ENCODE data around the gene CELF4.
A peak's percentile ranks its signal among the peaks of the same experiment; 100 is the strongest.

The CELF4 gene

DNA sequence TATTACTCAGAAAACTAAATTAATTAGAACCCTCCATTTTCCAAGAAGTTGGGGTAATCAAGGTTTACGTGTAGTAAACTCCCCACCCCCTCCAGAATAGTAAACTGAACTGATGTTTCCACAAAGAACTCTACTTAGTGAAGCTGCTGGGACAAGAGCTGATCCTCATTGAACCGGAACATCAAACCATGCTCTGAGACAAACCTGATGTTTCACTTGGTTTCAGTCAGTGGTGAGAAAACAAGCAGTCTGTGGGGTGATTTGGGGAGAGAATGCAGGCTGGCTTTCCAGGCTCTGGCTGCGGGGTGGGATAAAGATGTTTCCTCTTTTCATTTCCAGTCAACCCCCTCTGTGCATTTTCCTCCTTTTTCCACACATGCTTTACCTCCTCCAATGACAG lies 38.2 kb downstream of the CELF4 start:
- H3K9me3 ChIP-seq (replicated peaks in 1 of 11) = peaks cover 0 to 8% (median 0%) of the 10 kb centered on the region in 11 experiments; a peak in 5 of 22 replicates
- no peak overlapping the region for H3K9ac ChIP-seq
- H3K4me1 ChIP-seq = peaks cover 23 to 59% (median 46%) of the 10 kb centered on the region in 10 experiments
- no peak overlapping the region for H3K4me3 ChIP-seq
- H3K27ac ChIP-seq = no peak overlapping the region
- H4K20me1 ChIP-seq = no peaks in the 10 kb centered on the region
- H3K27me3 ChIP-seq = no peaks in the 10 kb centered on the region
- no peaks in the 10 kb centered on the region for H3K36me3 ChIP-seq
- H3K4me2 ChIP-seq = peak overlapping the region in 8 of 11 experiments; percentile 2 to 61 (median 36); a peak in 14 of 22 replicates
- no peak for TF ChIP-seq Cebpa-rat (IDR thresholded peaks at IDR 0.05)

DNA sequence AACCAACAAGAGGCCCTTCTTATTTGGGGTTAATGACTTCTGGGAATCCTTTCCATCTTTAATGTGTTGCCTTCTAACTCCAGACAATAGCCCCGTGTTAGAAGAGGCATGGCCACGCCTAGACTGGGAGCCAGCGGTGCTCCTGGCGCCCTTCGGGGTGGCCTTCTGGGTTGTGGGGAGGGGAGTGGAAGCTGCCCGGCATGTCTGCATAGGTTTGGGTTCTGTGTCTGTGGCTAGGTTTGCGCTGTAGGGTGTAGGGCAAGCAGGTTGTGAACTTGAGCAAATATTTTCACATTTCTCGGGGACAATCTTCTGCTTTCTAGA lies 40.4 kb downstream of the CELF4 start:
- Histone ChIP-seq H4K20me1 (no peaks in the 10 kb centered on the region), H3K9ac (no peak overlapping the region), H3K4me3 (no peak overlapping the region), H3K36me3 (no peaks in the 10 kb centered on the region), H3K4me2 (no peak overlapping the region), H3K9me3 (replicated peaks in 1 of 11) (peaks cover 0 to 8% (median 0%) of the 10 kb centered on the region in 11 experiments; a peak in 5 of 22 replicates), H3K4me1 (peaks cover 14 to 43% (median 33%) of the 10 kb centered on the region in 10 experiments), H3K27me3 (no peaks in the 10 kb centered on the region), H3K27ac (no peak overlapping the region)
- no peak for TF ChIP-seq Cebpa-rat (IDR thresholded peaks at IDR 0.05)

DNA sequence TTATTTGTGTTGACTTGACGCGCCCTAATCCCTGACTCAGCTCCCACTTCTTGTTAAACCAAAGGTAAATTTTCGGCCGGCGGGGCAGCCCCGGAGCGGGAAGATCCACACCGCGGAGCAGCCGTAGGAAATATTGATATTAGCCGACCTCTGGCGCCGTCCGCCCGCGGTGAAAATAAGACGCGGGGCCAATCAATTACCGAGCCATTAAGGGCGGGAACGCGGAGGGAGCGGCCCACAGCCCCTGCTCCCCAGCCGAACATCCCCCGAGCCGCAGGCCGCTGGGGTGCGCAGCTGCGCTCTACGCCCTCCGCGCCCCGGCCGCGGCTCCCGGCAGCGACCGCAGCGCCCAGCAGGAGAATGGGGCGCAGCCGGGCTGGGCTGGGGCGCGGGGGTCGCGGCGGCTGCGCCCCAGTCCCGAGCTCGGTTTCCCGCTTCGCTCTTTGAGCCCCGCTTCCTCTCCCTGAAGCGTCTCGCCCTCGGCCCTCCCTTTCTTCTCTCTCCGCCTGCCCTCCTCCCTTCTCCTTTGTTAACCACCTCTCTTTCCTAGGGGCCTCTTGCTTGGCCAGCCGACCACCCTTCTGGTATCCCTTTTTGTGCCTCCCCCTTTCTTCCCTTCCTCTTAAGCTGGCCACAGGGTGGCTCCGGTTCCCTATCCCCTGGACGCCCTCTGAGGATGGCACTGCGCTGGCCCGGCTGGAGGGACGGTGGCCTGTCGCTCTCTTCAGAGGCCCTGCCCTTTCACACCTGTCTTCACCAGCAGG lies 40.9 kb downstream of the CELF4 start:
- Histone ChIP-seq H3K4me1 (peaks cover 8 to 38% (median 28%) of the 10 kb centered on the region in 10 experiments), H3K4me3 (no peak overlapping the region), H3K9me3 (replicated peaks in 1 of 11) (peaks cover 0 to 8% (median 0%) of the 10 kb centered on the region in 11 experiments; a peak in 5 of 22 replicates), H3K36me3 (no peaks in the 10 kb centered on the region), H4K20me1 (no peaks in the 10 kb centered on the region; a peak in 1 of 22 replicates), H3K4me2 (no peak overlapping the region), H3K27ac (no peak overlapping the region), H3K9ac (no peak overlapping the region), H3K27me3 (no peaks in the 10 kb centered on the region)
- no peak for TF ChIP-seq Cebpa-rat (IDR thresholded peaks at IDR 0.05)

DNA sequence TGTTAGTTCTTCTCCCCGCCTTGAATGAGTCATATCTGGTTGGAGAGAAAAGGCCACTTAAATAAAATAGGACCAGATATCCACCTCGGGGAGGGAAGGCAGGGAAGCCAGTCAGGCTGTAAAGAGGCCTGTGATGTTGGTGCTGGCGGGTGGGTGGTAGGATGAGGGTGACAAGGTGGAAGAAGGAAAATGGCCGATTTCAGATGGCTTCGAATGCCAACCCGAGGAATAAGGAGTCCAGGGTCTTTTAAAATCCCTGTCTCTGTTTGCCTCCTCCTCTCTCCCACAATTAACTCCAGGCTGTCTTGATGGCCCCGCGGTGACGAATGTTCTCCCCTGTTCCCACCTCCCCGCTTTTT lies 41.5 kb downstream of the CELF4 start:
- no peak overlapping the region for H3K9ac ChIP-seq
- no peaks in the 10 kb centered on the region; a peak in 1 of 22 replicates for H4K20me1 ChIP-seq
- H3K9me3 ChIP-seq (replicated peaks in 1 of 11) = peaks cover 0 to 8% (median 0%) of the 10 kb centered on the region in 11 experiments; a peak in 5 of 22 replicates
- peaks cover 3 to 35% (median 22%) of the 10 kb centered on the region in 10 experiments for H3K4me1 ChIP-seq
- H3K4me2 ChIP-seq = no peak overlapping the region
- no peak for TF ChIP-seq Cebpa-rat (IDR thresholded peaks at IDR 0.05)
- H3K4me3 ChIP-seq = no peak overlapping the region
- no peak overlapping the region for H3K27ac ChIP-seq
- no peaks in the 10 kb centered on the region for H3K27me3 ChIP-seq
- H3K36me3 ChIP-seq = no peaks in the 10 kb centered on the region

DNA sequence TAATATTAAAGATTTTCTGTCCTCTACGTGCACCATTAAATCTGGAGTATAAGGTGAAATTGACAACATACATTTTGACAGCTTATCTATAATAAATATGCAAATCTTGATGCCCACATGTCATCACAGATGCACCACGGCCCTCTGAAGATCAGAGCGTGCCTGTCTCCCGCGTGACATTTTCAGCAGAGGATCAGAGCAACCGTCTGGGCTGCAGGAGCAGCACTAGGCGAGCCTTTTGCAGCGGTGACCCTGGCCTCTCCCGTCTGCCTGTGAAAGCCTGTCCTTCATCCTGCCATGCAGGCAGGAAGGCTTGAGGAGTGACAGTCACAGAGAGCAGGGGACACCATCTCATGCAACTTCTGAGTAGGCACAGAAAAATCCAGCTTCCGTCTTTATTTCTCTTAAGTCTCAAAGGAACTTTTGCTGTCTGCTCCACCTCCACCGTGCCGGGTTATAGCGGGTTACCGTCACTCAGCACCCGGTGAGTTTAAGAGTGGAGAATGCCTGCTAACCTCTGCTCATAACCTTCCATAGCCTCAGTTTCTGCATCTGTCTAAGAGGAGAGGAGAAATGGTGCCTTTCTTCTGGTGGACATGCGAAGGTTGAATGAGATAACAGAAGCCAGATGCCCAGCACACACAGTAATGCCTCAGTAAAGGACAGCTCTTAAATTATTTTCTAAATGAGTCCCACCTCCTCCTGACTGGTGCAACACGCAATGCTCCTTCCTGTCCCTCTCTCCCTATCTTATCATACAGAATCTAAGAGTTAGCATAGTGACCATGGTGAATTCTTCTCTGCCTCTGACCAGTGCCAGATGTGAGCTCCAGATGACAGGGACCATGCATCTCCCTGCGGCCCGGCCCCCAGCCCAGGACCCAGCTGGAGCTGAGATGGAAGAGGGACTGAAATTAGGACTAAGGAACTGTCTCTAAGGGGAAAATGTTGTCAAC lies 43.8 kb downstream of the CELF4 start:
- H4K20me1 ChIP-seq = peaks cover 0 to 7% (median 0%) of the 10 kb centered on the region in 11 experiments; a peak in 1 of 22 replicates
- no peak overlapping the region for H3K4me2 ChIP-seq
- H3K9ac ChIP-seq = no peak overlapping the region
- no peak overlapping the region for H3K4me3 ChIP-seq
- H3K4me1 ChIP-seq = peaks cover 0 to 27% (median 11%) of the 10 kb centered on the region in 10 experiments; a peak in 13 of 20 replicates
- TF ChIP-seq Cebpa-rat (IDR thresholded peaks at IDR 0.05) = no peak
- H3K27ac ChIP-seq = no peak overlapping the region
- peaks cover 0 to 8% (median 0%) of the 10 kb centered on the region in 11 experiments; a peak in 5 of 22 replicates for H3K9me3 ChIP-seq (replicated peaks in 1 of 11)
- no peaks in the 10 kb centered on the region for H3K36me3 ChIP-seq
- no peaks in the 10 kb centered on the region for H3K27me3 ChIP-seq

DNA sequence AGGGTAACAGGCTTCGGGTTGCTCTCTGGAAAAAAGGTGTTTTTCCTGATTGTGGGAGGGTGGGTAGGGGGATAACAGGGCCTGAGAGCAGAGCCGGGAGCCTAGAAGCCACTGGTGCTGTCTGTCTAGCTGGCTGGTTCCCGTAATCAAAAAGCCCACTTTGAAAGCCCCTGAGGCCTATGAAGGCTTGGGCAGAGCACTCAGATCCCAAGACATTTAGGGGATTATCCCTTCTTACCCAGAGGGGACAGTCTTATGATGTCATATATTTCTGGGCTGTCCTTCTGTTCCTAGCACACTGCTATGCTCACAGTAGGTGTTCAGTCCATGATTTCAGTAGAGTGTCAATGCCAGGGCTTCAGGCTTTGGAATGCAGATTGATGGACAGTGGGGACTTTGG lies 45.1 kb downstream of the CELF4 start:
- H3K9ac ChIP-seq = no peak overlapping the region
- no peak overlapping the region for H3K4me2 ChIP-seq
- TF ChIP-seq Cebpa-rat (IDR thresholded peaks at IDR 0.05) = no peak
- H3K9me3 ChIP-seq (replicated peaks in 1 of 11) = peaks cover 0 to 8% (median 0%) of the 10 kb centered on the region in 11 experiments; a peak in 5 of 22 replicates
- H3K27me3 ChIP-seq = no peaks in the 10 kb centered on the region
- peaks cover 0 to 16% (median 0%) of the 10 kb centered on the region in 10 experiments; a peak in 8 of 20 replicates for H3K4me1 ChIP-seq
- no peak overlapping the region for H3K4me3 ChIP-seq
- no peaks in the 10 kb centered on the region for H3K36me3 ChIP-seq
- H3K27ac ChIP-seq = no peak overlapping the region
- peaks cover 0 to 7% (median 0%) of the 10 kb centered on the region in 11 experiments; a peak in 1 of 22 replicates for H4K20me1 ChIP-seq

DNA sequence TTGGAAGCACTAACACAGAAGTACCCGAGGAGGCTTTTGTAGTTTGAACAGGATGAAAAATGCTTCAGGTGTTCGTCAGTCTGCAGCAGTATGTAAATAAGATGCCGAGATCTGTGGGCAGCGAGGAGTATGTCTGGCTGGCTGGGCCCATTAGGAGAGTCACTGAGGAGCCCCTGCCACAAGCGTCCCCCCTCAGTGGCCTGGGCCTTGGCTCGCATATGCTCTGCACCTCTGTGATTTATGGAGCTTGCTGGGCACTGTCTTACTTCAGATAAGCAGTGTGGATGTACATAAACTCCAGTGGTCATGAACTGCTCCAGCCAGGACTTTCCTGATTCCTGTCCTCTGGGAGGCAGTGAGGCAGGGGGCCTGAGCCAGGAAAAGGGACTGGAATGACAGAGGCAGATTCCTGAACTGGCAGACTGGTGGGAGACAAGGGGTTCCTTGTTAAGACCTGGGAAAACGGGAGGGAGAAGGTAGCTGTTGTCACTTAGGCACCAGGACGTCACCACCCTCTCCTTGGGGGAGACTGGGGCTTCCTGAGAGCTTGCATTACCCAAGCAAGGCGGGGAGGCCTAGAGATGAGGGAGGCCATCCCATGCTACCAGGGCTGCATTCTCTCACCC lies 46.0 kb downstream of the CELF4 start:
- Histone ChIP-seq H3K9me3 (replicated peaks in 1 of 11) (peaks cover 0 to 5% (median 0%) of the 10 kb centered on the region in 11 experiments; a peak in 5 of 22 replicates), H4K20me1 (peaks cover 0 to 7% (median 0%) of the 10 kb centered on the region in 11 experiments; a peak in 1 of 22 replicates), H3K9ac (no peak overlapping the region), H3K4me1 (peaks cover 0 to 16% (median 0%) of the 10 kb centered on the region in 10 experiments; a peak in 8 of 20 replicates), H3K4me3 (no peak overlapping the region), H3K4me2 (peak overlapping the region in 3 of 11 experiments; percentile 25 to 60 (median 42); a peak in 3 of 22 replicates), H3K36me3 (no peaks in the 10 kb centered on the region), H3K27me3 (no peaks in the 10 kb centered on the region), H3K27ac (no peak overlapping the region)
- no peak for TF ChIP-seq Cebpa-rat (IDR thresholded peaks at IDR 0.05)

DNA sequence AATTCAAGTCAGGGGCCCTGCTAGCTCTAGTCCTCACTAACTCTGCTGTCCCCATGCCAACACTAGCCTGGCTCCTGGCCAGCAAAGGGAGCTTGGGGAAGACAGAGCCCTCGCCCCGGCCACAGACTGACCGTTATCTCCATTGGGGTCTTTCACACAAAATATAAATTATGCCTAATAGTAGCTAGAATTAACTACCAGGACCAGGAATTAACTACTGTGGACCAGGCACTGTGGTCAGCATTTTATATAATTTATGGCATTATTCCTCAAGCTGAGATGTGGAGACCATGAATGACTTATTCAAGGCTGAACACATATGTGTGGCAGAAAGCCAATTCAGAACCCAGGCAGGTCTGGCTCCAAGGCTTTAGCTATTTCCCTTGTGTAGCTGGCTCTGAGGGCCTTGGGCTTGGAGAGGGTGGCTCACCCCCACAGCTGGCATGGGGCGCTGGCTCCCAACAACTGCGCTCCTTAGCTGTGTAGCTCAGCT lies 49.2 kb downstream of the CELF4 start:
- no peaks in the 10 kb centered on the region for H3K27me3 ChIP-seq
- peaks cover 0 to 7% (median 0%) of the 10 kb centered on the region in 11 experiments; a peak in 1 of 22 replicates for H4K20me1 ChIP-seq
- no peak for TF ChIP-seq Cebpa-rat (IDR thresholded peaks at IDR 0.05)
- H3K27ac ChIP-seq = no peak overlapping the region
- H3K4me2 ChIP-seq = no peak overlapping the region
- no peaks in the 10 kb centered on the region for H3K9me3 ChIP-seq (replicated peaks in 1 of 11)
- H3K4me1 ChIP-seq = peaks cover 0 to 16% (median 0%) of the 10 kb centered on the region in 10 experiments; a peak in 8 of 20 replicates
- H3K9ac ChIP-seq = no peak overlapping the region
- H3K36me3 ChIP-seq = no peaks in the 10 kb centered on the region
- no peak overlapping the region for H3K4me3 ChIP-seq

Measured in BLaER1 treated with 17β-estradiol and CSF1 and Interleukin-3, amounts not matched to agents 10 nM and 100 nM (cell line).